AG08395 (cell line): ENCODE data around the gene C1orf174.

Experiments used
- DNase-seq: peaks from one replicate; pipeline ENCODE4 v3.0.0; 2012; ENCODE audit warnings: mixed read lengths, low spot score

The C1orf174 gene

GRCh38 chr1:3900150-3900968 lies at the start of gene C1orf174:
Gene C1orf174, minus strand, starts transcription at chr1:3900272. Its CDS starts 86 bp downstream, at chr1:3900186.
- DNase-seq: peak; percentile 98

GRCh38 chr1:3948344-3948743 lies 48.3 kb upstream of the C1orf174 start:
- no peak for DNase-seq

- no peak for DNase-seq
Observed at GRCh38 chr1:3945916-3946840, 46.1 kb upstream of the C1orf174 start.

- no peak for DNase-seq
Observed at GRCh38 chr1:3945222-3945621, 45.1 kb upstream of the C1orf174 start.

- DNase-seq: no peak
Observed at GRCh38 chr1:3944578-3945125, 44.6 kb upstream of the C1orf174 start.

- DNase-seq: no peak
Observed at GRCh38 chr1:3943806-3944577, 43.9 kb upstream of the C1orf174 start.

GRCh38 chr1:3943123-3943431 lies 43.0 kb upstream of the C1orf174 start:
- DNase-seq: no peak

- no peak for DNase-seq
Observed at GRCh38 chr1:3942416-3943122, 42.5 kb upstream of the C1orf174 start.

- DNase-seq: no peak
Observed at GRCh38 chr1:3940754-3941345, 40.8 kb upstream of the C1orf174 start.

GRCh38 chr1:3940081-3940753 lies 40.1 kb upstream of the C1orf174 start:
- DNase-seq: no peak

GRCh38 chr1:3939242-3940080 lies 39.4 kb upstream of the C1orf174 start:
- no peak for DNase-seq

GRCh38 chr1:3932156-3932919 lies 32.3 kb upstream of the C1orf174 start:
- DNase-seq: no peak

GRCh38 chr1:3931007-3931912 lies 31.2 kb upstream of the C1orf174 start:
- no peak for DNase-seq

GRCh38 chr1:3930301-3931006 lies 30.4 kb upstream of the C1orf174 start:
- DNase-seq: no peak

GRCh38 chr1:3929126-3929525 lies 29.1 kb upstream of the C1orf174 start:
- DNase-seq: no peak

GRCh38 chr1:3928586-3928985 lies 28.5 kb upstream of the C1orf174 start:
- DNase-seq: no peak

GRCh38 chr1:3926956-3927355 lies 26.9 kb upstream of the C1orf174 start:
- DNase-seq: no peak
